Measurements from ENCODE around the gene PNPLA7. TPM values are rescaled to one million over a fixed set of nuclear protein-coding genes. Genes with fewer than 3 reads are reported as not detected.

PNPLA7 gene
- polyA plus RNA-seq, 12 donors, result 1.3 to 4.6 (median 2.9) TPM; not detected in 1

- no peak for DNase-seq
Measured at GRCh38 chr9:137496601-137497375, 53.4 kb downstream of the PNPLA7 start.

GRCh38 chr9:137494550-137495351, 55.5 kb downstream of the PNPLA7 start:
- DNase-seq, result no peak

- no peak for DNase-seq
Measured at GRCh38 chr9:137494104-137494544, 56.1 kb downstream of the PNPLA7 start.

GRCh38 chr9:137493364-137494103, 56.7 kb downstream of the PNPLA7 start:
- no peak for DNase-seq

- no peak for DNase-seq
Measured at GRCh38 chr9:137492464-137493363, 57.5 kb downstream of the PNPLA7 start.

- DNase-seq, result no peak
Measured at GRCh38 chr9:137491735-137492432, 58.3 kb downstream of the PNPLA7 start.

- DNase-seq, result no peak
Measured at GRCh38 chr9:137490532-137491186, 59.5 kb downstream of the PNPLA7 start.

GRCh38 chr9:137488906-137489305, 61.3 kb downstream of the PNPLA7 start:
- DNase-seq, result no peak

GRCh38 chr9:137488327-137488653, 61.9 kb downstream of the PNPLA7 start:
- no peak for DNase-seq

- no peak for DNase-seq
Measured at GRCh38 chr9:137487454-137488326, 62.5 kb downstream of the PNPLA7 start.

- no peak for DNase-seq
Measured at GRCh38 chr9:137486545-137487453, 63.4 kb downstream of the PNPLA7 start.

- DNase-seq, result no peak
Measured at GRCh38 chr9:137486141-137486490, 64.1 kb downstream of the PNPLA7 start.

GRCh38 chr9:137485343-137486140, 64.7 kb downstream of the PNPLA7 start:
- no peak for DNase-seq

GRCh38 chr9:137484551-137485315, 65.5 kb downstream of the PNPLA7 start:
- DNase-seq, result no peak

- no peak for DNase-seq
Measured at GRCh38 chr9:137482094-137482781, 68.0 kb downstream of the PNPLA7 start.
